Measurements from ENCODE around the gene RASGEF1C.

RASGEF1C gene

DNA sequence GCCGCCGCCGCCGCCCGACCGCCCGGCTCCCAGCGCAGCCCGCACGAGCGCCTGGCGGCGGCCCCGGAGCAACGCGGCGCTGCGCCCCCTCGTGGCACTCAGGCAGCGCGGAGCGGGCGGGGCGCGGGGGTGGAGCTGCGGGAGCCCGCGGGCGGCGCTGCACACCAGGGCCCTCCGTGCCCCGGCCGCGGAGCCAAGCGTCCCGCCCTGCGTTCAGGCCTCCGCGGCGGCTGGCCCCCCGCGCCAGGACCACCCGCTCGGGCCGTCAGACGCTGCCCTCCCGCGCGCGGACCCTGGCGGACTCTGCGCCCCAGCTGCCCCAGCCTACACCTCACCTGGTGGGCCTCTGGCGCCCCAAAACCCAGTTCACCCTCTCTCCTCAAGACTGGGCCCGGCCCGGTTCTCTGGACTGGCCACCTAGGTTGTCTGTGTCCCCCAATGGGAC is at the start of gene RASGEF1C:
Gene RASGEF1C (minus strand): TSS at position 75 of the 445 bp plus-strand sequence. CDS start 71,159 bp downstream, outside the sequence.
- DNase-seq: peak; percentile 72

DNA sequence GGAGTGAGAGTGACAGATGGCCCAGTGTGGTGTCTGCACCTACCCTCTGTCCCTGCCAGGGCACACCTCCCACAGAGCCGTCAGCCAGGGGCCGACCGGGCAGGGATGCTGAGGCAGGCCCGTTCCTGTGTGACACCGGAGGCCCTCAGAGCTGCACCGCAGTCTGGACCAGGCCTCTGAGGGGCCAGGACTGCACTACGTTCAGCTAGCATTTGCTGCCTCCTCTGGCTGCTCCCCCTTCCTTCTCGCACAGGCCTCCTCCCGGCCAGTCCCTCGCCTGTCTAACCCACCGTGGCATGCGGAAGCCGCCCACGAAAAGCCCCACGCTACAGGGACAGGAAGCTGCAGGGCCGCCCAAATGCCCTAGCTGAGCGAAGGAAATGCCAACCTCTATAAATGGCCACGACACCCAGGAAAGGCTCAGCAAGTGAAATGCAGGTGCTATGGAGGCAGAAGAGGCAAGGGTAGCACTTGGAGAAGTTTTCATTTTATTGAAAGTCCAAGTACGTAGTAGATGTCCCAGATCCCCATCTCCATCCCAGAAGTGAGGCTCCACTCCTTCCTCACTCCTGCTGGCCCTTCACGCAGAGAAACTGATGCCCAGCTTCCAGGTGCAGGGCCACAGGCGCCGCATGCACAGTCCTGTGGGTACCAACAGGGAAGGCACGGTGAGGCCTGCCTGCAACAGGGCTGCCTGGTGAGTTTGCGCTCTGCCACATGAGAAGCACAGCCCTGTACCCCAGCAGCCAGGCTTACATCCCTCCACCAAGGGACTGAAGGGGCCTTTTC is 44.2 kb upstream of the RASGEF1C start:
- DNase-seq: no peak

DNA sequence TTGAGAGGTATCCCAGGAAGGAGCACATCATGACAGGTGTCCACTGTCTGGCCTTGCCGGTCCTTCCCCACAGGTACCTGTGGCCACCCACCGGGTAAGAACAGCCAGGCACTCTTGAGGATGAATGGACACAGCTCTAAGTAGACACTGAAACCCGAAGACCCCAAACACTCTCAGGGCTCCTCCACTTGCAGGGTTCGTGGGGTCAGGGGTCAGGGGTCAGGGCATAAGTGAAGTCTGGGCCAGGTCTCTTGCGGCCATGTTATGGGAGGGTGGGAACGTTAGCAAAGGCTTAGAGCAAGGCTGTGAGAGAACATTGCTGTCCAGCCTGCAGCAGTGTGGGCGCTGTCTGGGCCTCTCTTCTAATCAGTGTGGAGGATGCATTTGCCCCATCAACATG is 42.9 kb upstream of the RASGEF1C start:
- no peak for DNase-seq

- no peak for DNase-seq
Observed at GRCh38 chr5:180251141-180251540, 42.1 kb upstream of the RASGEF1C start.

GRCh38 chr5:180250329-180250728 is 41.3 kb upstream of the RASGEF1C start:
- DNase-seq: no peak

- no peak for DNase-seq
Observed at GRCh38 chr5:180241600-180241999, 32.6 kb upstream of the RASGEF1C start.

- no peak for DNase-seq
Observed at GRCh38 chr5:180238631-180239030, 29.6 kb upstream of the RASGEF1C start.

- no peak for DNase-seq
Observed at GRCh38 chr5:180235846-180236245, 26.8 kb upstream of the RASGEF1C start.

DNA sequence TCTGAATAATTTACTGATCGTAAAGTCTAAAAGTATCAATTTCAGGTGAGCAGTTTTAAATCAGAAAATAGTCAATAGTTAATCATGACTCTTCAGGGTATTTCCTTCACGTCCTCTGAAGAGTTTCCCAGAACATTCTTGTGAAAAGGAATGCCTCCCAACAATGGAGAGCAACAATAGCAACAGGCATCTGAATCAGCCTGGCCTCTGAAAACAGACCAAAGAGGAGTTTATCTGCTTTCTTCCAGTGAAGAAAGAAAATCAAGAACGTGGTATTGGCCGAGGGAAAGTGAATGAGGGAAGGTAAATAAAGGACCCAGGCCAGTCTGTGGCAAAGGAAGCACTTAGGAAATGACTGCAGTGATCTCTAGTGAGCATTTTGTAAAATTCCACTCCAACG is 26.1 kb upstream of the RASGEF1C start:
- no peak for DNase-seq

DNA sequence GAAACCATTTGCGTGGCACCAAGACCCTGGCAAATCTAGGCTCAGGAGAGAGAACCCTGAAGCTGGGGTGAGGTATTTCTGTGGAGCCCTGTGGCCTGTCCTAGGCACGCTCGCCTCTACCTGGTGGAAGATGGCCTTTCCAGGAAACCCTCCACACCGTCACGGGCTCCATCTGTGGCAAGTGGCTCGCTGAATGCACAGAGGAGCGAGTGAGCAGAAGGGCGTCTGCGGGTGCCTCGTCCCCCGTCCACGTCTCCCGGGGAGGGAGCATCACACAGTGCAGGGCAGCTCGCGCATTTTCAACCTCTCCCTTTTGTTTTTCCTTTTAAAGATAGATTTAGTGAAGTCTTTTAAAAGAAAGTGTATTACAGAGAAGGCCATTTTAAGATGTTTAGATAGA is 25.3 kb upstream of the RASGEF1C start:
- no peak for DNase-seq

DNA sequence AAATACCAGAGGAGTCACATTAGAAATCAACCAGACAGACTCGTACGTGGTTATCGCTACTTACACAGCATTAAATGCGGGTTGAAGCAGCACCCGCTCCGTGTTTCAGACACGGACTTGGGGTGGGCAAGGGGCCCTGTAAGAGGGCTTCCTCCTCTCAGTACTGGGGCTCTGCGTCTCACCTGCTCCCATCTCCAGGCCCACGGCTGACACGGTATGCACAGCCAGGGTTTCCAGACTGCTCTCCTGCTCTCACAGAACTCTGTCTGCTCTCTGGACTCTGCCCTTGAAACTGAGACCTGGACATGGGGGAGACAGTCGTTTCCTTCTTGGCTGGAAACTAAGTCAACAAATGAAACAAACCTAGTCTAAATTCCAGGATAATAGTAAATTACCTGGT is 24.7 kb upstream of the RASGEF1C start:
- DNase-seq: no peak

DNA sequence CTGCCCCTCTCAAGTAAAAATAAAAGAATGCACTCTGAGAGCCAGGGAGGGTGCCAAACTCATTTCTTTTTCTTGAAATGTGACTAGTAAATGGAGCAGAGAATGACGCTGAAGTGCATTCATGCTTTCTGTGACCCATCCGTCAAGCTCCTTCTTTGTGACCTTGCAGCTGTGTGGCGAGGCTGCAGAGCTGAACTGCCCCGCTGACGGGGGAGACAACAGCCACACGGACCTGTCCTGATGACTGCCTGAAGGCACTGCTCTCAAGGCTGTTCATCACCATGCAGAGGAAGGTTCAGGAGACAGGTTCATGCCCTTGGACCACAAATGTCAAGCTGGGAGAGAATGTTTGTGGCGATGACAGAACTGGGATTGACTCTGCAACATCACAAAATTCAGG is 21.0 kb upstream of the RASGEF1C start:
- no peak for DNase-seq

GRCh38 chr5:180222056-180222455 is 13.0 kb upstream of the RASGEF1C start:
- no peak for DNase-seq

GRCh38 chr5:180217797-180218196 is 8.8 kb upstream of the RASGEF1C start:
- no peak for DNase-seq

GRCh38 chr5:180216646-180217171 is 7.7 kb upstream of the RASGEF1C start:
- DNase-seq: no peak

GRCh38 chr5:180215783-180216630 is 7.0 kb upstream of the RASGEF1C start:
- peak; percentile 41 for DNase-seq

GRCh38 chr5:180214870-180215770 is 6.1 kb upstream of the RASGEF1C start:
- DNase-seq: no peak

DNA sequence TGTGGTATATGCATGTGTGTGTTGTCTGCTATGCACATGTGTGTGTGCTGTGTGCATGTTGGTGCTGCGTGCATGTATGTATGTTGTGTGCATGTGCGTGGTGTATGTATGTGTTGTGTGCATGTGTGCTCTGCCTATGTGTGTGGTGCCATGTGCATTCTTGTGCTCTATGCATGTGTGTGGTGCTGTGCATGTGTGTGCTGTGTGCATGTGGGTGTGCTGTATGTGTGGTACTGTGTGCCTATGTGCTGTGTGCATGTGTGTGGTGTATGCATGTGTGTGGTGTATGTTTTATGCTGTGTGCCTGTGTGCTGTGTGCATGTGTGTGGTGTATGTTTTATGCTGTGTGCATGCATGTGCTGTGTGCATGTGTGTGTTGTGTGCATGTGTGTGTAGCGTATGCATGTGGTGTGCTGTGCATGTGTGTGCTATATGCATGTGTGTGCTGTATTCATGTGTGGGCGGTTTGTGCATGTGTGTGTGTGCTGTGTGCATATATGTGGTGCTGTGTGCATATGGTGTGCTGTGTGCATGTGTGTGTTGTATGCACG is 4.7 kb upstream of the RASGEF1C start:
- no peak for DNase-seq

DNA sequence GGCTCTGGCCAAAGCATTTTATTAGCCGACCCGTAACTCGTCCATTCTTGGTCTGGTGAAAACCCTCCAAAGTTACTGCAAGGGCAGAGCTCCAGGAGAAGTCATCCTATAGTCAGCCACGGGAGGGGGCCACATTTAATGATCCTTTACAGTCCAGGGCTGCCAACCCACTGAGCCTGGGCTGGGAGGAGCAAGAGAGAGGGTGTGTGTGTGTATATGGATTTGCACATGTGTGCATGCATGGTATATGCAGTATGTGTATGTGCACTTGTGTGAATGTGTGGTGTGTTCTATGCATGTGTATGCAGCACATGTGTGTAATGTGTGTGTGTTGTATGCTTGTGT is 4.2 kb upstream of the RASGEF1C start:
- no peak for DNase-seq

- DNase-seq: no peak
Observed at GRCh38 chr5:180212363-180213255, 3.6 kb upstream of the RASGEF1C start.

- DNase-seq: no peak
Observed at GRCh38 chr5:180211761-180212035, 2.7 kb upstream of the RASGEF1C start.

Measured in islet precursor cell (in vitro differentiated cells).